ENCODE data around the gene MAMDC2. TPM values are rescaled to one million over a fixed set of nuclear protein-coding genes. Genes with fewer than 3 reads are reported as not detected.

Gene MAMDC2
- total RNA-seq, 1 donor from 2014 or later, result 211 TPM

DNA sequence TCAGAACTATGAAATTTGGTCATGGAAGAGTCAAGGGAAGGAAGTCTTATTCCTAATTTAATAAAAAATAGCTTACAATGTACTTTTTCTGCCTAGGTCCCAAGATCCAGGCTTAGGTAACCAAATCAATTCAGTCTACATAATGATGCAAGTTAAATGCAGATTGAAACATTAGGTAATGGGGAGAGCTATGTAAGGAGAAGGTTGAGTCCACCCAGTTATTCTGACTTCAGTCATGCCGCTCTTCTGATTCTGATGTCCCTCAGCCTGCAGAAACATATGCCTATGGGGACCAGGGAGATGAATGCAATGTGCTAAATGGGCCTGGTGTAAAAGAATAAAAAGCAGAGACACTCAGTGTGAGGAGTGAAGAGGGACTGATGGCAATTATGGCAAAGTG lies 63.9 kb downstream of the MAMDC2 start:
- H3K27ac ChIP-seq (ENCODE audit: low read depth, low read length), result no peak overlapping the region
- no peaks in the 10 kb centered on the region for H3K79me2 ChIP-seq (ENCODE audit: insufficient read depth, low read length)
- H3K36me3 Mint-ChIP-seq (ENCODE audit: low read depth, unreplicated experiment), result peaks cover 10% of the 10 kb centered on the region
- no peak for FAIRE-seq
- no peak overlapping the region for H3K4me3 Mint-ChIP-seq (ENCODE audit: unreplicated experiment)
- peaks cover 3% of the 10 kb centered on the region for H3K36me3 ChIP-seq (ENCODE audit: insufficient read depth, low read length)
- peaks cover 40% of the 10 kb centered on the region for H3K4me1 Mint-ChIP-seq (ENCODE audit: low read depth, unreplicated experiment)
- no peaks in the 10 kb centered on the region for H3K27me3 ChIP-seq (ENCODE audit: insufficient read depth, low read length)
- no peaks in the 10 kb centered on the region for H3K9me3 Mint-ChIP-seq (ENCODE audit: unreplicated experiment)
- no peaks in the 10 kb centered on the region for H3K9me3 ChIP-seq (ENCODE audit: insufficient read depth, low read depth, low read length)
- no peaks in the 10 kb centered on the region for H3K27me3 Mint-ChIP-seq (ENCODE audit: low read depth, unreplicated experiment)
- H3K4me3 ChIP-seq (ENCODE audit: insufficient read depth, low read depth, low read length), result no peak overlapping the region
- H3K4me2 ChIP-seq (ENCODE audit: low read length), result no peak overlapping the region
- no peaks in the 10 kb centered on the region for H4K20me1 ChIP-seq (ENCODE audit: insufficient read depth, low read length)
- TF ChIP-seq, protein P1, sequence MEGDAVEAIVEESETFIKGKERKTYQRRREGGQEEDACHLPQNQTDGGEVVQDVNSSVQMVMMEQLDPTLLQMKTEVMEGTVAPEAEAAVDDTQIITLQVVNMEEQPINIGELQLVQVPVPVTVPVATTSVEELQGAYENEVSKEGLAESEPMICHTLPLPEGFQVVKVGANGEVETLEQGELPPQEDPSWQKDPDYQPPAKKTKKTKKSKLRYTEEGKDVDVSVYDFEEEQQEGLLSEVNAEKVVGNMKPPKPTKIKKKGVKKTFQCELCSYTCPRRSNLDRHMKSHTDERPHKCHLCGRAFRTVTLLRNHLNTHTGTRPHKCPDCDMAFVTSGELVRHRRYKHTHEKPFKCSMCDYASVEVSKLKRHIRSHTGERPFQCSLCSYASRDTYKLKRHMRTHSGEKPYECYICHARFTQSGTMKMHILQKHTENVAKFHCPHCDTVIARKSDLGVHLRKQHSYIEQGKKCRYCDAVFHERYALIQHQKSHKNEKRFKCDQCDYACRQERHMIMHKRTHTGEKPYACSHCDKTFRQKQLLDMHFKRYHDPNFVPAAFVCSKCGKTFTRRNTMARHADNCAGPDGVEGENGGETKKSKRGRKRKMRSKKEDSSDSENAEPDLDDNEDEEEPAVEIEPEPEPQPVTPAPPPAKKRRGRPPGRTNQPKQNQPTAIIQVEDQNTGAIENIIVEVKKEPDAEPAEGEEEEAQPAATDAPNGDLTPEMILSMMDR (IDR thresholded peaks at IDR 0.05; ENCODE audit: insufficient read depth, low read depth, low read length), result no peak
- TF ChIP-seq EZH2 (IDR thresholded peaks at IDR 0.05; ENCODE audit: insufficient read depth, low read length), result no peak
- H3K4me1 ChIP-seq (ENCODE audit: insufficient read depth, low read length), result peaks cover 24% of the 10 kb centered on the region
- H3K9ac ChIP-seq (ENCODE audit: low read length), result no peak overlapping the region
- H2AFZ ChIP-seq (ENCODE audit: low read depth, low read length), result no peak overlapping the region
- DNase-seq (ENCODE audit: low read depth), result no peak
- peak overlapping the region; percentile 24 for H3K27ac Mint-ChIP-seq (ENCODE audit: unreplicated experiment)

DNA sequence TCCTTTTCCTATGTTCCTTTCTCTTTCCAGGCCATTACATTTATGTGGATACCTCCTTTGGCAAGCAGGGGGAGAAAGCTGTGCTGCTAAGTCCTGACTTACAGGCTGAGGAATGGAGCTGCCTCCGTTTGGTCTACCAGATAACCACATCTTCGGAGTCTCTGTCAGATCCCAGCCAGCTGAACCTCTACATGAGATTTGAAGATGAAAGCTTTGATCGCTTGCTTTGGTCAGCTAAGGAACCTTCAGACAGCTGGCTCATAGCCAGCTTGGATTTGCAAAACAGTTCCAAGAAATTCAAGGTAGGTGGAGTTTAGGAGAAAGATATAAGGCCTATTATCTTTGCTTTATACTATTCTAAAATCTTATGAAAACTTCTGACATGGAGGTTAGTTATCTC lies 64.5 kb downstream of the MAMDC2 start:
- H3K4me3 ChIP-seq (ENCODE audit: insufficient read depth, low read depth, low read length), result no peak overlapping the region
- no peaks in the 10 kb centered on the region for H3K9me3 Mint-ChIP-seq (ENCODE audit: unreplicated experiment)
- TF ChIP-seq, protein P1 (IDR thresholded peaks at IDR 0.05; ENCODE audit: insufficient read depth, low read depth, low read length), result no peak
- TF ChIP-seq EZH2 (IDR thresholded peaks at IDR 0.05; ENCODE audit: insufficient read depth, low read length), result no peak
- peaks cover 3% of the 10 kb centered on the region for H3K36me3 ChIP-seq (ENCODE audit: insufficient read depth, low read length)
- no peaks in the 10 kb centered on the region for H3K79me2 ChIP-seq (ENCODE audit: insufficient read depth, low read length)
- no peaks in the 10 kb centered on the region for H3K27me3 Mint-ChIP-seq (ENCODE audit: low read depth, unreplicated experiment)
- H3K9me3 ChIP-seq (ENCODE audit: insufficient read depth, low read depth, low read length), result no peaks in the 10 kb centered on the region
- no peak overlapping the region for H3K4me3 Mint-ChIP-seq (ENCODE audit: unreplicated experiment)
- no peak overlapping the region for H2AFZ ChIP-seq (ENCODE audit: low read depth, low read length)
- no peak overlapping the region for H3K4me2 ChIP-seq (ENCODE audit: low read length)
- H3K4me1 ChIP-seq (ENCODE audit: insufficient read depth, low read length), result peaks cover 30% of the 10 kb centered on the region
- peaks cover 15% of the 10 kb centered on the region for H3K36me3 Mint-ChIP-seq (ENCODE audit: low read depth, unreplicated experiment)
- H3K27ac Mint-ChIP-seq (ENCODE audit: unreplicated experiment), result no peak overlapping the region
- no peak for FAIRE-seq
- H3K4me1 Mint-ChIP-seq (ENCODE audit: low read depth, unreplicated experiment), result peaks cover 47% of the 10 kb centered on the region
- no peaks in the 10 kb centered on the region for H3K27me3 ChIP-seq (ENCODE audit: insufficient read depth, low read length)
- H3K9ac ChIP-seq (ENCODE audit: low read length), result no peak overlapping the region
- H4K20me1 ChIP-seq (ENCODE audit: insufficient read depth, low read length), result no peaks in the 10 kb centered on the region
- H3K27ac ChIP-seq (ENCODE audit: low read depth, low read length), result no peak overlapping the region
- DNase-seq (ENCODE audit: low read depth), result peak; percentile 24

DNA sequence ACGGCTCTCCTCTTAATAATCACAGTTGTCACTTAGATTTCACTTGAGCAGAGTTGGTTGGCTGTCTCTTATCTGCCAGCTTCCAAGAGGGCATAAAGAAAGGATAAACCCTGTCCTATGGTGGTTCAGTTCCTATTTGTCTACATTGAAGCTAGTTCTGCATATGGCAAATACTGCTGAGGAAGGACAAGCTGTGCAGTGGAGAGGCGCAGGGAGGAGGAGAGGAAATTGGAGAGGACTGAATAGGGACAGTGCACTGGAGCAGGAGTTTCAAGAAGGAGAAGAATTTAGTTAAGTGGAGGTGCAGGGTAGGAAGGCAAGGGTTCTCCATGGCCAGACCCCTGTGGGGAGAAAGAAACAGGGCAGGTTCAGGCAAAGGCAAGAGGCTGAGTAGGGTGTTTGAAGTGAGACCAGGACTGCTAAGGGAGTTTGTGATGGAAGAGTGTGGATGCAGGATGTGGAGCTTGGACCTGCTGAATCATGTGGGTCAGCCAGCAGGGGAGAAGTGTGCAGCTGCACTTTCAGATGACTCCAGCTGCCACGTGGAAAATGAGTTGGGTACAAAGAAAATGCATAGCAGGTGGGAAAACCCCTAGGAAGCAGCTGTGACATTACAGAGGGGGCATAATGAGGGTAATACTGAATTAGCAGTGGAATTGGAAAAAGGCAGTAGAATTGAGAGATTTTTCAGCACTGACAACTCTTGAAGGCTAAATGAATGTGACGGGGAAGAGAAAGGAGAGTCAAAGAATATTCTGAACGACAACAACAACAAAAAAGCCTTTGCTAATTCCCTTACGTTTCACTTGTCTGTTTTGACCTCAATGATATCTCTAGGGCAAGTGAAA lies 66.8 kb downstream of the MAMDC2 start:
- peak overlapping the region; percentile 23 for H3K4me3 Mint-ChIP-seq (ENCODE audit: unreplicated experiment)

More for the DNA sequence above, 66.8 kb downstream of the MAMDC2 start:
- Histone ChIP-seq H3K4me3 (ENCODE audit: insufficient read depth, low read depth, low read length) (peak overlapping the region; percentile 34), H3K27me3 (ENCODE audit: insufficient read depth, low read length) (no peaks in the 10 kb centered on the region), H3K27ac (ENCODE audit: low read depth, low read length) (peak overlapping the region; percentile 45), H4K20me1 (ENCODE audit: insufficient read depth, low read length) (no peaks in the 10 kb centered on the region), H3K4me2 (ENCODE audit: low read length) (peak overlapping the region; percentile 57), H3K9ac (ENCODE audit: low read length) (peak overlapping the region; percentile 57), H3K9me3 (ENCODE audit: insufficient read depth, low read depth, low read length) (no peaks in the 10 kb centered on the region), H2AFZ (ENCODE audit: low read depth, low read length) (no peak overlapping the region), H3K36me3 (ENCODE audit: insufficient read depth, low read length) (peaks cover 3% of the 10 kb centered on the region), H3K79me2 (ENCODE audit: insufficient read depth, low read length) (no peaks in the 10 kb centered on the region), H3K4me1 (ENCODE audit: insufficient read depth, low read length) (peaks cover 32% of the 10 kb centered on the region)
- FAIRE-seq, result peak; percentile 63
- Mint-ChIP-seq H3K27me3 (ENCODE audit: low read depth, unreplicated experiment) (no peaks in the 10 kb centered on the region), H3K36me3 (ENCODE audit: low read depth, unreplicated experiment) (peaks cover 21% of the 10 kb centered on the region), H3K27ac (ENCODE audit: unreplicated experiment) (peak overlapping the region; percentile 81), H3K9me3 (ENCODE audit: unreplicated experiment) (no peaks in the 10 kb centered on the region), H3K4me1 (ENCODE audit: low read depth, unreplicated experiment) (peaks cover 51% of the 10 kb centered on the region)
- TF ChIP-seq EZH2 (IDR thresholded peaks at IDR 0.05; ENCODE audit: insufficient read depth, low read length), result no peak
- TF ChIP-seq, protein P1 (IDR thresholded peaks at IDR 0.05; ENCODE audit: insufficient read depth, low read depth, low read length), result no peak
- DNase-seq (ENCODE audit: low read depth), result peak; percentile 50

All from astrocyte (in vitro differentiated cells and primary cell).